Liver (tissue), 9 donors: Measurements from ENCODE around the gene TSC1. TPM values are rescaled to one million over a fixed set of nuclear protein-coding genes. Genes with fewer than 3 reads are reported as not detected.

ENCODE experiments used
- DNase-seq: peaks from one replicate; pipeline ENCODE4 v3.0.0-alpha.2; 2017; ENCODE audit warnings: low spot score
- H3K27ac ChIP-seq, 2 donors: one replicate each; pipeline ENCODE4 v1.7.0; 2013; ENCODE audit warnings: inconsistent platforms in 2 of 2, low read length in 2 of 2, control low read depth in 1 of 2, low read depth in 1 of 2, mild to moderate bottlenecking in 1 of 2
- H3K27me3 ChIP-seq, 4 donors: one replicate each; pipeline versions ENCODE4 v1.6.1 to v1.7.0; 2013; ENCODE audit warnings: low read length in 3 of 4, inconsistent platforms in 1 of 4, mild to moderate bottlenecking in 1 of 4, moderate library complexity in 1 of 4; ENCODE audit not compliant: control insufficient read depth in 4 of 4, insufficient read depth in 4 of 4
- H3K36me3 ChIP-seq, 4 donors: one replicate each; pipeline versions ENCODE4 v1.6.1 to v1.7.0; 2013; ENCODE audit warnings: low read length in 3 of 4, mild to moderate bottlenecking in 3 of 4, low read depth in 1 of 4, moderate library complexity in 1 of 4; ENCODE audit not compliant: control insufficient read depth in 4 of 4, insufficient read depth in 3 of 4
- H3K4me1 ChIP-seq, 4 donors: one replicate each; pipeline versions ENCODE4 v1.6.1 to v1.7.0; 2013; ENCODE audit warnings: low read length in 3 of 4, mild to moderate bottlenecking in 3 of 4, moderate library complexity in 1 of 4; ENCODE audit not compliant: control insufficient read depth in 4 of 4, insufficient read depth in 4 of 4
- H3K4me3 ChIP-seq, 3 donors: one replicate each; pipeline versions ENCODE4 v1.6.1 to v1.7.0; 2013; ENCODE audit warnings: low read length in 3 of 3, control low read depth in 1 of 3, low read depth in 1 of 3, mild to moderate bottlenecking in 1 of 3
- H3K9ac ChIP-seq, 2 donors: one replicate each; pipeline ENCODE4 v1.7.0; 2013; ENCODE audit warnings: low read length in 2 of 2, mild to moderate bottlenecking in 2 of 2, moderate library complexity in 2 of 2, control low read depth in 1 of 2, low read depth in 1 of 2
- H3K9me3 ChIP-seq, 4 donors: one replicate each; pipeline versions ENCODE4 v1.6.1 to v1.7.0; 2013; ENCODE audit warnings: low read length in 3 of 4; ENCODE audit not compliant: control insufficient read depth in 4 of 4
- ATF3 ChIP-seq: IDR thresholded peaks from 2 replicates; pipeline ENCODE4 v1.6.1; 2016; ENCODE audit warnings: antibody characterized with exemption
- CTCF ChIP-seq: fragments of 150-350 bp; IDR thresholded peaks from 2 replicates; pipeline ENCODE4 v1.5.1; 2017; ENCODE audit warnings: improper control_type of control experiment, low read depth, low read length; ENCODE audit not compliant: missing input control
- EGR1 ChIP-seq, 2 donors: IDR thresholded peaks; 2 replicates each; pipeline ENCODE4 v1.6.1; 2016 to 2018; ENCODE audit warnings: antibody characterized with exemption in 2 of 2, low read depth in 2 of 2
- FOXA1 ChIP-seq: IDR thresholded peaks from 2 replicates; pipeline ENCODE4 v1.6.1; 2016; ENCODE audit warnings: antibody characterized with exemption
- FOXA2 ChIP-seq: IDR thresholded peaks from 2 replicates; pipeline ENCODE4 v1.6.1; 2016; ENCODE audit warnings: antibody characterized with exemption
- GABPA ChIP-seq, 2 donors: IDR thresholded peaks in 1 of 2; conservative IDR thresholded peaks in 1 of 2; 2 replicates each; pipeline ENCODE4 v1.6.1; 2016; ENCODE audit warnings: antibody characterized with exemption in 2 of 2, mild to moderate bottlenecking in 1 of 2, moderate library complexity in 1 of 2
- HNF4A ChIP-seq, 2 donors: conservative IDR thresholded peaks; 2 replicates each; pipeline ENCODE4 v1.6.1; 2016; ENCODE audit warnings: antibody characterized with exemption in 2 of 2, mild to moderate bottlenecking in 2 of 2
- HNF4G ChIP-seq: IDR thresholded peaks from 2 replicates; pipeline ENCODE4 v1.6.1; 2016; ENCODE audit warnings: antibody characterized with exemption
- MAX ChIP-seq: IDR thresholded peaks from 2 replicates; pipeline ENCODE4 v1.6.1; 2016; ENCODE audit warnings: antibody characterized with exemption
- NR2F2 ChIP-seq: IDR thresholded peaks from 2 replicates; pipeline ENCODE4 v1.6.1; 2016; ENCODE audit warnings: antibody characterized with exemption
- RAD21 ChIP-seq, 2 donors: IDR thresholded peaks; 2 replicates each; pipeline ENCODE4 v1.6.1; 2016; ENCODE audit warnings: antibody characterized with exemption in 2 of 2, mild to moderate bottlenecking in 2 of 2
- REST ChIP-seq: IDR thresholded peaks from 2 replicates; pipeline ENCODE4 v1.6.1; 2016; ENCODE audit warnings: antibody characterized with exemption, mild to moderate bottlenecking
- RXRA ChIP-seq, 2 donors: IDR thresholded peaks; 2 replicates each; pipeline ENCODE4 v1.6.1; 2017 to 2018; ENCODE audit warnings: antibody characterized with exemption in 2 of 2, mild to moderate bottlenecking in 1 of 2
- SP1 ChIP-seq: IDR thresholded peaks from 2 replicates; pipeline ENCODE4 v1.6.1; 2018; ENCODE audit warnings: antibody characterized with exemption, mild to moderate bottlenecking
- TAF1 ChIP-seq: conservative IDR thresholded peaks from 2 replicates; pipeline ENCODE4 v1.6.1; 2016; ENCODE audit warnings: antibody characterized with exemption, mild to moderate bottlenecking
- YY1 ChIP-seq: IDR thresholded peaks from 2 replicates; pipeline ENCODE4 v1.6.1; 2016; ENCODE audit warnings: antibody characterized with exemption, mild to moderate bottlenecking
- ZBTB33 ChIP-seq: IDR thresholded peaks from 2 replicates; pipeline ENCODE4 v1.6.1; 2016; ENCODE audit warnings: antibody characterized with exemption
- WGBS: extraction: QIAGEN DNeasy Blood & Tissue Kit; methylation state at CpG from one replicate; pipeline ENCODE4 v1.1.7; 2013; 5-methylcytosine and 5-hydroxymethylcytosine counted together
- polyA plus RNA-seq, 2 donors: library from polyadenylated mRNA; stranded (reverse) in 1 of 2; unstranded in 1 of 2; fragments of 200-250 nt in 1 of 2; fragments of >200 nt in 1 of 2; fragmentation: Nextera tagmentation in 1 of 2; extraction: Ambion mirVana in 1 of 2; gene quantifications; one replicate each; pipeline versions ENCODE4 v1.2.1 to v1.2.3, GENCODE V29; 2013 to 2015
- total RNA-seq, 2 donors: library from RNA; depleted of rRNA; stranded (reverse); fragments of >200 nt; gene quantifications; one replicate each; pipeline ENCODE4 v1.2.3, GENCODE V29; 2014
- donor health status: healthy.
- donor health status: healthy.
- donor health status: healthy.
- donor health status: healthy.
- donor health status: healthy.

TSC1 gene
- total and polyA plus RNA-seq, 4 donors: 4.6 to 33.5 (median 15.6) TPM

- Histone ChIP-seq H3K4me1 (no peaks in the 10 kb centered on the region), H3K27ac (no peak overlapping the region), H3K9me3 (no peaks in the 10 kb centered on the region), H3K36me3 (peaks cover 0 to 7% (median 4%) of the 10 kb centered on the region in 4 donors), H3K4me3 (no peak overlapping the region), H3K9ac (no peak overlapping the region), H3K27me3 (no peaks in the 10 kb centered on the region)
- 94% methylated on average over 6 of the region's 6 CpGs for WGBS
- TF ChIP-seq SP1 (no peak), CTCF (no peak), YY1 (no peak), FOXA1 (no peak), HNF4A (conservative IDR thresholded peaks at IDR 0.05) (no peak), MAX (no peak), RXRA (IDR thresholded peaks at IDR 0.05) (no peak), GABPA (IDR thresholded peaks at IDR 0.05 in 1 of 2, conservative IDR thresholded peaks at IDR 0.05 in 1 of 2) (no peak), NR2F2 (no peak), ZBTB33 (no peak), EGR1 (IDR thresholded peaks at IDR 0.05; ENCODE audit: low read depth in 2 of 2) (no peak), REST (no peak), RAD21 (IDR thresholded peaks at IDR 0.05) (no peak), ATF3 (no peak), FOXA2 (no peak), TAF1 (no peak), HNF4G (no peak)
- DNase-seq: no peak
Observed at GRCh38 chr9:132935026-132935425, 9.4 kb downstream of the TSC1 start.
